HG03280 (cell line): ENCODE results near the gene UACA.
"Not testable (repeated sequence)": the region's sequence is repeated elsewhere in the genome, so short reads cannot be mapped to it uniquely, and the experiment has no call there.

Experiments
- ATAC-seq: cut with Tn5 transposase; IDR thresholded peaks from one replicate; pipeline ENCODE4 v1.9.1; 2021; ENCODE audit warnings: mild to moderate bottlenecking, moderate library complexity; ENCODE audit not compliant: unreplicated experiment

The UACA gene

GRCh38 chr15:70629735-70630273 is 133.6 kb downstream of the UACA start:
- no peak for ATAC-seq

GRCh38 chr15:70628549-70628896 is 134.8 kb downstream of the UACA start:
- no peak for ATAC-seq

GRCh38 chr15:70627734-70628548 is 135.4 kb downstream of the UACA start:
- ATAC-seq = no peak

DNA sequence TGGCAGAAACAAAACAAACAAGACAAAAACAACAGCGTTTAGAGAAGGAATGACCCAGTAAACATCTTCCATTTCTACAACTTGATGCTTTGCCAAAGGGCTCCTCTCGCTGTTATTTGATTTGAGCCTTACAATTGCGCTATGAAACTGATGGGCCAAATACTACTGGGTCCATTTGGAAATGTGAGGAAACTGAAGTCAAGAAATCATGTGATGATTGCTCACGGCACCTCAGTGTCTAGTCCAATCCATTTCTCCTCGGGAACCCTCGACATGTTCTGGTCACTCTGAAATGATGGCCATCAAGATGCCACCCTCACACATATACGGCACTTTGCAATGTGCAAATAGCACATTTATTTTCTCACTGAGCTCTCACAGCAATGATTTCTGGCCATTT is 136.0 kb downstream of the UACA start:
- ATAC-seq = no peak

DNA sequence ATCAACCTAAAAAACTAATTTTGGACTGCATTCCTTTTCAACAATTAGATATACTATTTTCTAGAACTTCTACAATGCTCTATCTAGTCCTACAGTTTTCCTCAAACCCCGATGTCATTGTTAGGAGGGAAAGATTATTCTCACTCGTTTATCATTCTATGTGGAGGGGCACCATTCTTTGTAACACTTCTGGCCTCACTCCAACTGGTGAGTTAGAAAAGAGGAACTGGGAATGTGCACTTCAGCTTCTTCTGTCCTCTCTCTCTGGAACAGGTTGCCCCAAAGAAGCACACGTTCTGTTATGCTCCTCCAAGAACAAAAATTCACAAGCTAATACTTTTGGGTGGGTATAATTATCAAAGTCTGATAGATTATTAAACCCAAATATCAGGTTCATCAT is 137.9 kb downstream of the UACA start:
- ATAC-seq = no peak

- no peak for ATAC-seq
Observed at GRCh38 chr15:70625011-70625410, 138.3 kb downstream of the UACA start.

DNA sequence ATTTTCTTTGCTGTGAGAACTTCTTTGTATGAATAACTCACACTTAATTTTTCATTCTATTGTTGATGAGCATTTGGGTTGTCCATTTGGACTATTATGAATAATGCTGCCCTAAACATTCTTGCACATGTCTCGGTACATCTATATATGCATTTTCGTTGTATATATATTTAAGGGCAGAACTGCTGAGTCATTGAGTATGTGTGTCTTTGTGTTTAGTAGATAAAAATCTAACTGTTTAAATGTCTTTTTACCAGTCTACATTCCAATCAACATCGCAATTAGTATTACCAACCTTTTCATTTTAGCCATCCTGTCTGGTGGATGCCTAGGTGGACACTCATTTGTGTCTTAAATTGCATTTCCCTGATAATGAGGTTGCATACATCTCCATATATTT is 144.4 kb downstream of the UACA start:
- no peak for ATAC-seq

- ATAC-seq = no peak
Observed at GRCh38 chr15:70617911-70618287, 145.5 kb downstream of the UACA start.

DNA sequence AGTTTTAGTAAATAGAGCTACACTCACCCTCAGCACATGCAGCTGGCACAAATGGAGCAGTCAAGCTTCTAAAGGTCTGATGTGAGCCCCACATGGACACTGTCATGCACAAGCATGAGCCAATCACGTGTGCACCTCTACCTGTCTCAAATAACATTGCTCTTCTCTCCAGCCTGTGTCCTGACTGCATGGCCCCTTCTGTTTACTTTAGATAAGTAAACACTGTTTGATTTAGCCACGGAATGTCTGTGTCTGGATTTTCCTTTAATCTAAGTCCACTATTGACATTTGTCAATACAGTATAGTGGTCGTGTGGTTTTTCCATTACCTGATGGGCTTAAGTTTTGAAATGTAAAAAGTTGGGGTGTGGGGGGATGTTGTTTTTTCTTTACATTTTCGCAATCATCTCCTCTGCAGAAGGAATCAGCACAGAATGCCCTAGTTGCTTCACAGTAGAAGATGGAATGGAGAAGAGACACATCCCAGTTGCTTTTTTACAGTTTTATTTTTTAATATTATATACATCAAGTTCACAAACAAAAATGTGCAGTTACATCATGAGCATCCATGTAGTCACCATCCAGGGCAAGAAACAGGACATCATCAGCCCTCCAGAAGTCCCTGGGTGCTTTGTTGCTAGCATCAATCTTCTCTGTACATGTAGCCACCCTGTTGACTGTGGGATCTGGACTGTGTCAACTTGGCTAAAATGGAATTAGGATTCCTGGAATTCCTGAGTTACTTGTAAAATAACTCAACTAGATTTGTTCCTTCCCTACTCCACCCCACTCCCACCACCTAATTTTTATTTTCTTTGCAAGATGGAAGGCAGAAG is 146.1 kb downstream of the UACA start:
- ATAC-seq = no peak

DNA sequence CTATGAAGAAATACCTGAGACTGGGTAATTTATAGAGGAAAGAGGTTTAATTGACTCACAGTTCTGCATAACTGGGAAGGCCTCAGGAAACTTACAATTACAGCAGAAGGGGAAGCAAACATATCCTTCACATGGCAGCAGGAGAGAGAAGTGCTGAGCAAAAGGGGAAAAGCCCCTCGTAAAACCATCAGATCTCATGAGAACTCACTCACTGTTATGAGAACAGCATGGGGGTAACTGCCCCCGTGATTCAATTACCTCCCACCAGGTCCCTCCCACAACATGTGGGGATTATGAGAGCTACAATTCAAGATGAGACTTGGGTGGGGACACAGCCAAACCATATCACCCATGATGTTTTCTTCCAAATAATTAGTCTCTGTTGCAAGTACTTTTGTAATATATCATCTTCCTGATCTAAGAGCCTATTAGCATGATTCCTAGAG is 147.0 kb downstream of the UACA start:
- ATAC-seq = not testable (repeated sequence)

GRCh38 chr15:70615435-70616310 is 147.7 kb downstream of the UACA start:
- ATAC-seq = no peak

DNA sequence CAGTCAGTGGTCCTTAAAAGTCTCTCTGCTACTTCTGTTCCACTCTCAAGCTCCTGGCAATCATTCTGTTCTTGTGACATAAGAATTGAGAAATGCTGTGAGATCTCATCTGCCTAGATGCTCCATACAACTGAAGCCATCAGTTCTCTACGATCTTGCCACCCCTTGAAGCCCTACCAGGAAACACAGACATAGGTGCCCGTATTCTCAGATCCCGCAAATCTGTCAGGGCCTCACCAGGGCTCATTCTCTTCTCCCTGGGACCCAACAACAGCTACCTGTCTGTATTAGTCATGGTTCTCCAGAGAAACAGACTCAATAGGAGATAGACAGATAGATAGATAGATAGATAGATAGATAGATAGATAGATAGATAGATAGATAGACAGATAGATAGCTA is 149.1 kb downstream of the UACA start:
- no peak for ATAC-seq

DNA sequence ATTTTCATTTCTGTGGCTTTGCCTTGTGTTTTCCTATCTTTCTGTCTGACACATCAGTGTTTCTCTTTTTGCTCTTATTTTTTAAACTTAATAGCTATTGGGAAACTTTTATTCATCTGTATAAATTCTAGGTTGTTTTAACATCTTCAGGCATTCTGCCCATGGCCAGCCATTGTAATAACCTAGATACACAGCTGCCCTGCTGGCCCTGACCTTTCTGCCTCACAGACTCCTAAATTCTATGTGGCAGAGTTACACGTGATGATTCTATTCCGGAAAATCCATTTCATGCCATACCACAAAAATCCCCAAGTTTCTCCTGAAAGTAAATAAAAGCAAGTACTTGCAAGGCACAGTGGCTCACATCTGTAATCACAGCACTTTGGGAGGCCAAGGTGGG is 150.1 kb downstream of the UACA start:
- no peak for ATAC-seq

GRCh38 chr15:70611286-70611685 is 152.1 kb downstream of the UACA start:
- no peak for ATAC-seq

DNA sequence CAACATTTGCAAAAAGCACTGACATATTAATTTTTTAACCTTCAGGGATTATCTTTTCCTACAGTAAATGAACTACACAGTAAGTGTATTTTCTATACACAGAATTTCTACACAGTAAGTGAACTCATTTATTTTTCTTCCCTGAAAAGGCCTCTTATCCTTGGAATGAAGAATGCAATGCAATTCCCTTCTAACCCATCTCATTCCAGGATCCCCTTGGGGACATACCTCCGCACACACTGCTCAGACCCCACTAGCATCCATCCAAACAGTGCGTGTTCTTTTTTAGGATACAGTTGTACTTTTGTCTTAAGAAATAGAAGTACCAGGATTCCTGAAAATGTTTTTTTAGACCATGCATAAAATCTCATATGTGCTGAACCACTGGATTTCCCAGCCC is 152.8 kb downstream of the UACA start:
- no peak for ATAC-seq

DNA sequence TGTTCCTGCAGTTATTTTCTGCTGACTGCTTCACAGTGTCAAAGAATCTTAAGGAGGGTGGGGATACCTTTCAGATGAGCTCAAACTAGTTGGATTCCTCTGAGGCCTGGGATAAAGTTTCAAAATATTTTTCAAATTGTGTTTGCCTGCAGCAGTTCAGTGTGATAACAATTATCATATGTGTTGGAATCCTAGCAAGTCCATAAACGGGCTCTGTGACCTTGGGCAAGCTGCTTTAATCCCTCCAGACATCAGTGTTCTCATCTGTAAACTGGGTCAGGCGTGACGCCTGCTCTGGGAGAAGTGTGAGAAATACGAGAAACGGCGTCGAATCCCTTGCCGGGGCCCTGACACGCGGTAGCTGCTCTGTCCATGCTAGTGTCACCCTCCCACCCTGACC is 153.5 kb downstream of the UACA start:
- no peak for ATAC-seq

GRCh38 chr15:70608144-70608543 is 155.2 kb downstream of the UACA start:
- no peak for ATAC-seq

GRCh38 chr15:70605606-70606410 is 157.6 kb downstream of the UACA start:
- no peak for ATAC-seq

- no peak for ATAC-seq
Observed at GRCh38 chr15:70604666-70605315, 158.6 kb downstream of the UACA start.
